NOMO-1 treated with dmso at 0.1 percent for 144 hours (cell line): Measurements from ENCODE around the gene IAH1.

ENCODE experiments used
- DNase-seq: peaks from one replicate; lab custom pipeline; 2025; ENCODE audit not compliant: unreplicated experiment; lab: John Stamatoyannopoulos, UW

IAH1 gene, protein sequence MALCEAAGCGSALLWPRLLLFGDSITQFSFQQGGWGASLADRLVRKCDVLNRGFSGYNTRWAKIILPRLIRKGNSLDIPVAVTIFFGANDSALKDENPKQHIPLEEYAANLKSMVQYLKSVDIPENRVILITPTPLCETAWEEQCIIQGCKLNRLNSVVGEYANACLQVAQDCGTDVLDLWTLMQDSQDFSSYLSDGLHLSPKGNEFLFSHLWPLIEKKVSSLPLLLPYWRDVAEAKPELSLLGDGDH

DNA sequence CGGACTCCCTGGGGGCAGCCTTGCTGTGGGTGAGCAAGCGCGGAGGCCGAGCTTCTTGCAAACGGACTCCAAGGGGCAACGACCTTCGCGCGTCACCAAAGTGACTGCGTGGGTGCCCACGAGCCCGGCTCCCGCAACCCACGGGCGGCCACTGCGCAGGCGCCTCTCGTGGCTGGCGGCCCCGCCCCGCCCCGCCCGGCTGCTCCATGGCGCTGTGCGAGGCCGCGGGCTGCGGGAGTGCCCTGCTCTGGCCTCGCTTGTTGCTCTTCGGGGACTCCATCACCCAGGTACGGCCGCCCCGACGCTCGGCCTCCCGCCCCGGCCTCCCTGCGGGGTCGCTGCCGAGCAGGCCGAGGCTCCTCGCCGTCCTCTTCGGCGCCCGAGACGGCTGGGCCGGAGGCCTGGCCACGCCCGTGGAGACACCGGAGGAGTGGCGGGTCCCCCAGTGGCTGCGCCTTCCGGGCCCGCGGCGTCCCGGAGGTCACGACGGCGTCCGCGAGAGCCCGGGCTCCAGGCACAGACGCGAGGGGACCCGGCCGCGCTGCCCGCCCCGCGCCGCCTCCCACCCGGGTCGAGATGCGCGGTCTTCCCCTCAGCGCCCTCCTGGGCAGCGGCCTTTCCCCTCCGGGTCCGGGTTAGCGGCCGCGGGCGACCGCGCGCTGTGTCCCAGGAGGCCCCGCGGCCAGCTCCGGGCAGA is at the start of gene IAH1:
Gene IAH1, plus strand, starts transcription at position 191 of the 697 bp plus-strand sequence. Its CDS starts 16 bp downstream, at position 207.
- no peak for DNase-seq

DNA sequence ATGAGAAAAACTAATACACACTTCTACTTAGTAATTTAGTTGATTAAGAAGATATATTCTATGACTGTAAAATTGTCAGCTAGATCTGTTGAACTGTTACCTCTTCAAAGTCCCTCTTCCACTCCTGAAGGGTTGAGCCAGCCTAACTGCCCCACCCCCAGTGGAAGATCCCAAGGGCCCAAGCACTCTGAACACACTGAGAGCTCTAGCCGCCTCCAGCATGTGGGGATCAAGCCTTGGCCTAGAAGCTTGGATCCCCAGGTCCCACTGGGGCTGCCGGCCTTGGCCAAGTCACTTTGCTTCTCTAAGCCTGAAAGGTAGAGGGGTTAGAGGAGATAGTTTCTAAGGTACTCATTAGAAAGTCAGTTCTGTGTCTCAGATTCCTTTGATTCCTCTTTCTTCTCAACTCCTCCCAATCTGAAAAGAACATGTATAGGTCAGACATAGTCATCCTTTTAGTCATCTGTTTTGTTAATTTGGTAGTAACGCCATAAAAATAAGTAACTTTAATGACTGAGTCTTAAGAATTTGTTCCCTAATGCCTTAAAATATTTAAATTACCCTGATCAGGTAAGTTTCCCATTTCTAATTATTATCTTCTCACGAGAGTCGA is 45.3 kb upstream of the IAH1 start:
- DNase-seq, result no peak

DNA sequence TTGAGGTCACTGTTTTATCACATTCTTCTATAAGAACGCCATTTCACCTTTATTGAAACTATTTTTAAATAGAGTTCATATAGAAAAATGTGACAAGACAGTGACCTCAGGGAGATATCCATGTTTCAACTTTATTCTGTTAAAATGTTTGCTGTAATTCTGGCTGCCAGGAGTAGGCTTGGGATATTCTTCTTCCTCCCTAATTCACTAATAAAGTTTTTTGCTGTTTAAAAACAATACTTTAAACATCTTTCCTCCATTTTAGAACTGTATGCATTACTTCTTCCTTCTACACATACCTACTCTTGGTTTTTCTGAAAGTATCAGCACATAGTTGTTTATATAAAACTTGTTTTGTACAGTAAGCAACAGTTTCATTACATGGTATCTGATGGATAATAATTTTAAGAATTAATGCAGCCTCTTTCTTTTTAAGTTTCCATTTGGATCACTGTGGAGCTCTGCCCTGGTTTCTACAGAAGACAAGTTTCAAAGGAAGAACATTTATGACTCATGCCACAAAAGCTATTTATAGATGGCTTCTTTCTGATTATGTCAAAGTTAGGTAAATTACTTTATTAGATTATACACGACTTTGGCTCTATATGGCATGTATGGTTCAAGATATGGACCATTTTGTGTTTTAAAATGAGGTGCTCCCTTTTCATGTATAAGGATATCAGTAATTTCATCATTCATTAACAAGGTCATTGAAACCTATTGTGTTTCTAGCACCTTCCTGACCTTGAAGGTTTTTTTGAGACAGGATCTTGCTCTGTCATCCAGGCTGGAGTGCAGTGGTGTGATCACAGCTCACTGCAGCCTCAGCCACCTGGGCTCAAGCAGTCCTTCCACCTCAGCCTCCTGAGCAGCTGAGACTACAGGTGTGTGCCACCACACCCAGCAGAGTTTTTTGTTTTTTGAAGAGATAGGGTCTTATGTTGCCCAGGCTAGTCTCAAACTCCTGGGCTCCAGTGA is 43.7 kb upstream of the IAH1 start:
- DNase-seq, result no peak

DNA sequence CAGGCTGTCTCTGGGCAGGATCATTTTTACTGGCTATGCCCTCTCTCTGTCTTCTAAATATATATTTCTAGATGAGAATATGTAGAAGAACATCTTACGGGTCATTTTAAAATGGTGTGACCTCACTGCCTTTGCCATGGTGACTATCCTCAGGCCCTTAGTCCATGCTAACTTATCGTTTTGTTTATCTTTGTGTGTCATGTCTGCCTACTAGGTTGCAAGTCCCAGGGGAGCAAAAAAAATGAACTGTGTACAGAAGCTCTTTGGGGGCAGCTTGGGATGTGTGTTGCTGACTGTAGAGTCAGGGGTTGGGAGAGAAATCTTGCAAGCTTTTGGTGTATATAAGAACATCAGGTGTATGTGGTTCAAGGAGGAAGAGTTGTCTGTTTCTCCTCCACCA is 39.9 kb upstream of the IAH1 start:
- DNase-seq, result no peak

DNA sequence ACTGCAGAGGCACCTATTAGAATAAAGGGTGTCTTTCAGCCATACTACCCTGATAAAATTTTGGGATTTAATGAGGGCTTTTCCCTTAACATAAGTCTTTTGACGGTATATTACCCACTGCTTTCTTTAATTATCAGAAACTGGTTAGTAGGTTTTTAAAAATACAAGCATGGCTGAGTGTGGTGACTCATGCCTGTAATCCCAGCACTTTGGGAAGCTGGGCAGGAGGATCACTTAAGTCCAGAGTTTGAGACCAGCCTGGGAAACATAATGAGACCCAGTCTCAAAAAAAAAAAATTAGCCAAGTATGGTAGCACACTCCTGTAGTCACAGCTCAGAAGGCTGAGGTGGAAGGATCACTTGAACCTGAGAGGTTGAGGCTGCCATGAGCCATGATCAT is 34.8 kb upstream of the IAH1 start:
- no peak for DNase-seq

DNA sequence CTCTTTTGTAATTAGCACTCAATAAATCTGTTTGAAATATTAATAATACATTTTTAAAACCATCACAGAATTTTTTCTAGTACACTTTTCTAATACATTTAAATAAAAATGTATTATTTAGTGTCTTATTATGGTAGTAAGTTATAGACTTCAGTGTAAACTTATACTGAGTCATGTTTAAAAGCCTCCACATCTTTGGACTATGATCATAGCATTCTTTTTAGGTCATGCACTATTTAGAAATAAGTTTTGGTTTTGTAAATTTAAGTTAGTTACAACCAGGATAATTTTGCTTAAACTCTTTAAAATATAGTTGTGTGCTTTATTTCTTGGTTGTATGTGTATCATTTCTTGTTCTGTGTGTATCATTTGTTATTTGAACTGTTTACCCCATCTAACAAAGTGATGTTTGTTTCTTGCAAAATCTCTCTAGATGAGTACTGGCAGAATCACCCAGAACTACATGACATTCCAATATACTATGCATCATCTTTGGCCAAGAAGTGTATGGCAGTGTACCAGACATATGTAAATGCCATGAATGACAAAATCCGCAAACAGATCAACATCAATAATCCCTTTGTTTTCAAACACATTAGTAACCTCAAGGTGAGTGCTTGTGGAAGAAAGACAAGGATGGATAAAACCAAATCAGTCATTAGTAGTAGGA is 34.2 kb upstream of the IAH1 start:
- no peak for DNase-seq

DNA sequence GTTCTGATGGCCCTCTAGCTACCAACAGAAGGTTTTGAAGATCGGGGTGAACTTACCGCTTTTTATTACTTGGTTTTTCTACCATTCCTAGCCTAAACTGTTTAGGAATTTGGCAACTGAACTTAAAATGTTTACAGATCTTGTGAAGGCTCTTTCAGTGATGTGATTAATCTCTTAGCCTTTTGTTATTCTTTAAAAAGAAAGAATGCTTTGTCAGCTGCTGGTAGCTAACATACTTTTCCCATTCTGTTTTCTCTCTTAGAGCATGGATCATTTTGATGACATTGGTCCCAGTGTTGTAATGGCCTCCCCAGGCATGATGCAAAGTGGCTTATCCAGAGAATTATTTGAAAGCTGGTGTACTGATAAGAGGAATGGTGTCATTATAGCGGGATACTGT is 32.8 kb upstream of the IAH1 start:
- no peak for DNase-seq

DNA sequence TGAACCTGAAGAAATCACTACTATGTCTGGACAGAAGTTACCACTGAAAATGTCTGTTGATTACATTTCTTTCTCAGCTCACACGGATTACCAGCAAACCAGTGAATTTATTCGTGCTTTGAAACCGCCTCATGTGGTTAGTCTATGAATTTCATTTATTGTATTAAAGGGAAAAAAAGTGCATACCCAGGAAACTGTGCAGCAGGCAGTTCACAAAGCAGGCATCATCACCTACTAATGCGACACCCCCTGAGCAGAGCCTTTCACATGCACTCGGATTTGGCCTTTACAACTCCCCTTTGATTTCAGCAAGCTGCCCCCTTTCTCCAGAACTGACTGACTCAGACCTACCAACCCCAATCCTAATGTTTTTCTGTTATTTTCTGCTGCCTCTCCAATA is 30.8 kb upstream of the IAH1 start:
- DNase-seq, result no peak

DNA sequence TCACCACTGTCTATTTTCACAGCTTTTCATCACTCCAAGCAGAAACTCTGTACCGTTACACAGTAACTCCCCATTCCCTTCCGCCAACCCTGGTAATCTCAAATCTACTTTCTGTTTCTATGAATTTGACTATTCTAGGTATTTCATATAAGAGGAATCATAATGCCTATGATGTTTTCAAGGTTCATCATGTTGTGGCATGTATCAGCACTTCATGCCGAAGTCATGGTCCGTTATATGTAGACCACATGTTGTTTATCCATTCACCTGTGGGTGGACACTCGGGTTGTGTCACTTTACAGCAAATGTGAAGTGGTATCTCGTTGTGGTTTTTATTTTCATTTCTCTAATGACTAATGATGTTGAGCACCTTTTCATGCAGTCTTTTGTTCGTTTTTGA is 29.3 kb upstream of the IAH1 start:
- DNase-seq, result no peak

DNA sequence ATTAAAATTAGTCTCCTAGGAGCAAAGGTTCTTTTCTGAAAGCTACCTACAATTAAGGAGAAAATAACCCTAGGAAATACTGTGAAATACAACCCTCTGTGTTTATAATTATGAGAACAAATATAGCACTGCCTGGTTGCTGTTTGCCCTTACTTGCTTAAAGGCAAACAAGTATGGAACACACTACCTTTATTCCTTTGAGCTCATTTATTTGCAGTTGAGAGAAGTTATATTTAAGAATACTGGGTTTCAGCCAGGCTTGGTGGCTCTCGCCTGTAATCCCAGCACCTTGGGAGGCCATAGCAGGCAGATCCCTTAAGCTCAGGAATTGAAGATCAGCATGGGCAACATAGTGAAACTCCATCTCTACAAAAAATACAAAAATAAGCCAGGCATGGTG is 23.1 kb upstream of the IAH1 start:
- DNase-seq, result no peak

DNA sequence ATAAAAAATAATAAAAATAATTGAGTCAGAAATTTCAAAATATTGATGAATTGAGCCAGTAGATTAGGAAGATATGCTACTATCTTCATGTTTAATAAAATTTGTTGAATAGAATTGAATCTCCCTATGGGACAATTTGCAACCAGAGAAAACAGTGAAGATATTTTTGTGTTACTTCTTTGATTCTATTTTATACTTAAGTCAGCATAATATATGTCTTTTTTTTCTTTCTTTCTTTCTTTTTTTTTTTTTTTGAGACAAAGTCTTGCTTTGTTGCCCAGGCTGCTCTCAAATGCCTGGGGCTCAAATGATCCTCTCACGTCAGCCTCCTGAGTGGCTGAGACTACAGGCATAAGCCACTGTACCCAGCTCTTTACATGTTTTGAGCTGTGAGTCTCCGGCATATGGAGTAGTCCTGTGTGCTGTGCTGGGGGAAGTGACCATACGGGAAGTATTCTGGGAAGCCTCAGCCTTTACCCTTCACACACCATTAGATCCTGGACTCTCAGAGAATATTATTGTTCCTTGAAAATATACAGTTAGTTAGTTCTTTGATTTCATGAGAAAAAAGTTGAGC is 13.8 kb upstream of the IAH1 start:
- no peak for DNase-seq

DNA sequence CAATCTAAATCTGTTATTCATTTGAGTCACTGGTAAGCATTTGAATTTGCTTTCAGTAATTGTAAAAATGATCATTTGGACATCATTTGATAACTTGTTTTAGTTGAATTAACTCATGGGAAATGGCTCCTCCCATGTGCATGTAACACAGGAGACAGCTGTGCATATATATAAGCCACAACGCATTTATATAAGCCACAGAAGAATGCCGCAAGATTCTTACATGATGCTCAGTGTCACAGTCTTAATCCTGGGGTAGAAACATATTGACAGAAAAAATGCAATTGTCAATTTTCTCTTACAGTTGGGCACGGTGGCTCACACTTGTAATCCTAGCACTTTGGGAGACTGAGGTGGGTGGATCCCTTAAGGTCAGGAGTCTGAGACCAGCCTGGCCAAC is 13.3 kb upstream of the IAH1 start:
- DNase-seq, result no peak

DNA sequence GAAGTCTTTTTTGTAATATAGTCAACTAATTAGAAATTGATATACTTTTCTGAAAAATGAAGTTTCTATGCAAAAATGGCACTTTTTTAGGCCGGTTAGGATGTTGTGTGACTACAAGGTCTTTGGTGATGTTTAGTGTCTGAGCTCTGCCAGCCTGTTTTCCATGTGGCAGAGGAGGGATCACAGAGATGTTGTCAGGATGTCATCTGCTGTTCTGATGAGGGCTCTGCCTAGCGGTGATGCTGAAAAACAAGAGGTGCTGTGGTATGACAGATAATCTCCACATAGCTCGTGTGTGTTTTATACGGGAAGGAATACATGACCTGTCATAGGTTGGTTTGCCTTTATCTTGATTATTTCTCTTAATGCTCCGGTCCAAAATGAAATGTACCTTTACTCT is 12.0 kb upstream of the IAH1 start:
- no peak for DNase-seq

DNA sequence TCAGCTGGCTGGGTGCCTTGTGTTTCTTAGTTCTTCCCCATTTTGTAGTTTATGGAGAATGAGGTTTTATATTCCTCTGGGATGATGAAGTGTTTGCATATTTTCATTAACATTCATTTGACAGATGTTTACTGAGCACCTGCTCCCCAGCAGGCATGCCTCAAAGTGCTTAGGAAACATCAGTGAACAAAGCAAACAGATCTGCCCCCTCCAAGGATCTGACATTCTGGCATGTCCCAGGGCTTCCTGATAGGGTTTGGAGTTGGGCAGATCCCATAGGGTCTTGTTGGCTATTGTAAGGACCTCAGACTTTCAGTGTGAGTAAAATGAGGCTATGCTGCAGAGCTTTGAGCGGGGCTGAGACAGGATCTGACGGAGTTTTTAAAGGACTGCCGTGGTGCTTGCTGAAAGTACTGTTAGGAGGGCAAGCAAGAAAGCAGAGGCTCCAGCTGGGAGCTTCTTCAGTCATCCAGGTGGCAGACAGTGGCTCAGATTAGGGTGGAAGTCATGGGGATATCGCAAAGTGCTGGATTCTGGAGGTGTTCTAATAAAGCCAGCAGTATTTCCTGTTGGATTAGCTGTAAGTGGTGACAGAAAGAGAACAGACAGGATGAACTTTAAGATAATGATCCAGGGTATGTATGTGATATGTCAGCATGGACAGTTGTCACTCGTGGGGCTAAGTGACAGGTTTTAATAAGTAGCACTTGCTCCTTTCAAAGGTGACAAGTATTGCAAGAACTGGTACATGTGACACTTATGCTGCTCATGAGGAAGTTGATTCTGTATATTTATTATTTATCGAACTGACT is 11.3 kb upstream of the IAH1 start:
- DNase-seq, result no peak

DNA sequence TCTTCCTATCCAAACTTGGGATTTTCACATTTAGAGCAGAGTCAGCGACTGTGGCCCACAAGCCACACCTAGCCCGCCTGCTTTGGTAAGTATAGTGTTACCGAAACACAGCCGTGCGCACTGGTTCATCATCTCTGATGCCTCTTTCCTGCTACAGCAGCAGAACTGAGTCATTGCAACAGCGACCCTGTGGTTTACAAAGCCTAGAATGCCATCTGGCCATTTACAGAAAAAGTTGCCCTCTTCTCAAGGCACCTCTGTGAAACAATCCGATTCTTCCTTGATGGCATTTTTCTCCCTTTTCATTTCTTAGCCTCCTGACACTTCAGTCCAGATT is 10.7 kb upstream of the IAH1 start:
- DNase-seq, result no peak

DNA sequence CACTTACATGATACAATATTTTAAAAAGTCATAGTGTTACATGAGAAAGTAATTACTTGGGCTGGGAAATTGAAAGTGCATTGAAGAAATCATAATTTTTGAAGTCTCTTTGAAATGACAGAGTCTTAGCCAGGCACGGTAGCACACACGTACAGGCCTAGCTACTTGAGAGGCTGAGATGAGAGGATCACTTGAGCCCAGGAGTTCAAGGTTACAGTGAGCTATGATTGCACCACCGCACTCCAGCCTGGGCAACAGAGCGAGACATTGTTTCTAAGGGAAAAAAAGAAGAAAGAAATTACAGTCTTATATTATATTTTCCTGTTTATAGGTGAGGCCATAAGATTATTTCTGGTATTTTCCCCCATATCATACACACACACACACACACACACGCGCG is 9.2 kb upstream of the IAH1 start:
- DNase-seq, result no peak

DNA sequence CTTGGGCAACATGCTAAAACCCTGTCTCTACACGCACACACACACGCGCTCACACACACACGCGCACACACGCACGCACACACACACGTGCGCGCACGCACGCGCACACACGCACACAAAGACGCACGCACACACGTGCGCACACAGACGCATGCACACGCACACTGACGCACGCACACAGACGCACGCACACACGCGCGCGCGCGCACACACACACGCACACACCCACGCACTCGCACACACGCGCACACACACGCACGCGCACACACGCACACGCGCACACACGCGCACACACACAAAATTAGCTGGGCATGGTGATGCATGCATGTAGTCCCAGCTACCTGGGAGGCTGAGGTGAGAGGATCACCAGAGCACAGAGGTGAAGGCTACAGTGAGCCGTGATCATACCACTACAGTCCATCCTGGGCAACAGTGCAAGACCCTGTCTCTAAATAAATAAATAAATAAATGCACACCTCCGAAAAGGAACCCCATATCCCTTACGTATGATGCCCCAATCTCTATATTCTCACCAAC is 8.1 kb upstream of the IAH1 start:
- no peak for DNase-seq

DNA sequence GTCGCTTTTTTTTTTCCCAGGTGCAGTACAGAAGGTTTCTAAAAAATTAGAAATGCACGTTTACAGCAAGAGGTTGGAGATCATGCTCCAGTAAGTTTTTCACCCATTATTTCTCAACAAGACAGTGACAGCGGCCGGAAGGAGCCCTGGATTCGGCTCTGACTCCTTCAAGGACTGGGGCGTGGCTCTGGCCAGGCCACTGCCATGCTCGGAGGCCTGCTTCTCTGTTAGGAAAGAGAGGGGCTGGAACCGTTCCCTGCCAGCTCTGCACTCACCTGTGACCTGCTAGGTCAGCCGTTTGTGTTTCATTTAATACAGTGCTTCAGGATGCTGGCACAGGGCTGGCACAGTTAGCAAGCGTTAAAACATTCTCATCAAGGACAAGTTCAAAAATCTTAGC is 6.7 kb upstream of the IAH1 start:
- DNase-seq, result no peak

DNA sequence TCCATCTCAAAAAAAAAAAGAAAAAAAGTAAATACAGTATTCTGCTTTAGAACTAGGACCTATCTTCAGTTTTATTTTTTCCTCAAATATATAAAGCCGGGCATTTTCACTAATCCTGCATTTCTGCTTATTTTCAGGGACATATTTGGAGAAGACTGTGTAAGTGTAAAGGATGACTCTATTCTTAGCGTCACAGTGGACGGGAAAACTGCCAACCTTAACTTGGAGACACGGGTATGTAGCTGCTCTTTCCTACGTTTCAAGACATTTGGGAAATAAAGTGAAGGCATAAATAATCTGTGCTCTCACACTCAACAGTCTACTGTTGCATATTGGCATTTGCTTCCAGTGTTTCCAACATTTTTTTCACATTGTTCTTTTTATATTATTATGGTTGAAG is 3.1 kb upstream of the IAH1 start:
- no peak for DNase-seq

DNA sequence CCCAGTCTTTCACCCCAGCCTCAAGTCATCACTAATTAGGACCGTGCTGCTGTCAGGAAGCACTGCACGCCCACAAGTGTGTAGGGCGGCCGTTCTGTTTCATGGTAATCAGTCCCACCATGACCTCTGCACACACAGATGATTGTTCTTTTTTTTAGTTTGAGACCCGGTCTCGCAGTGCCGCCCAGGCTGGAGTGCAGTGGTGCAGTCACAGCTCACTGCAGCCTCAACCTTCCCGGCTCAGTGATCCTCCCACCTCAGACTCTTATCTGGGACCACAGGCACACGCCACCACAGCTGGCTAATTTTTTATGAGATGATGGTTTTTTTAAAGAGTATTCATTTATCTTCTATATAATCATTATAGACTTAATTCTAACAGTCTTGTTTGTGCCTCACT is 1.8 kb upstream of the IAH1 start:
- no peak for DNase-seq
